K562 (cell line): ENCODE results near the gene DENND2A. TPM values are rescaled to one million over a fixed set of nuclear protein-coding genes. Genes with fewer than 3 reads are reported as not detected.

Source experiments
- ATAC-seq: fragments of 200-7000 bp; cut with Tn5 transposase; 3 replicates; pipeline ENCODE4 v1.9.1; 2020; ENCODE audit warnings: moderate library complexity
- BruUV-seq: library from RNA; stranded (reverse); fragments of 400-500 nt; replicated peaks from 2 replicates; lab custom pipeline; 2021; lab: Mats Ljungman, UMichigan
- CTCF ChIA-PET: fragments of 300-600 bp; formaldehyde crosslinking; extraction: SDS; loops from one replicate; lab custom pipeline; 2021; ENCODE audit warnings: low intra/inter-chr PET ratio; lab: Yijun Ruan, JAX
- POLR2A ChIA-PET: fragments of 300-600, 350-650 bp; sonication (Branson Sonifier 250); formaldehyde crosslinking; extraction: SDS; loops from one replicate; lab custom pipeline; 2021; ENCODE audit warnings: antibody characterized with exemption, inconsistent platforms; lab: Yijun Ruan, JAX
- DNase-seq, 4 experiments: peaks; one replicate each; pipeline versions ENCODE4 v3.0.0 to v3.0.0-alpha.2; 2011 to 2018; ENCODE audit warnings: low spot score in 3 of 4, mixed read lengths in 3 of 4; ENCODE audit errors: extremely low read depth in 1 of 4
- FAIRE-seq: peaks from 2 replicates; lab custom pipeline; 2011; peaks lifted over from hg19 to GRCh38; lab: Jason Lieb, UNC
- H2AFZ ChIP-seq: 2 replicates; pipeline ENCODE4 v1.6.0; 2011; ENCODE audit warnings: low read depth, low read length, control low read depth, inconsistent platforms
- H3K27ac ChIP-seq: fragments of 200-600 bp; 3 replicates; pipeline ENCODE4 v1.8.0; 2011; ENCODE audit warnings: low read depth, mild to moderate bottlenecking, control low read depth, inconsistent platforms, low read length, moderate library complexity, mixed read lengths; ENCODE audit errors: extremely low read depth
- H3K27me3 ChIP-seq, 2 experiments: fragments of 300-600 bp in 1 of 2; 2 replicates in 1 of 2; 3 replicates in 1 of 2; pipeline versions ENCODE4 v1.6.0 to v1.8.0; 2011; ENCODE audit warnings: inconsistent platforms in 2 of 2, low read length in 2 of 2, mild to moderate bottlenecking in 1 of 2, mixed read lengths in 1 of 2, moderate library complexity in 1 of 2; ENCODE audit not compliant: control insufficient read depth in 2 of 2, insufficient read depth in 2 of 2
- H3K36me3 ChIP-seq: fragments of 300-600 bp; 3 replicates; pipeline ENCODE4 v1.8.0; 2011; ENCODE audit warnings: mild to moderate bottlenecking, low read length, inconsistent platforms; ENCODE audit not compliant: control insufficient read depth, insufficient read depth
- H3K4me1 ChIP-seq, 2 experiments: fragments of 200-600 bp in 1 of 2; replicated peaks in 1 of 2; 2 replicates in 1 of 2; 3 replicates in 1 of 2; pipeline versions ENCODE4 v1.5.1 to v1.8.0; 2011; ENCODE audit warnings: inconsistent platforms in 2 of 2, low read length in 2 of 2, mild to moderate bottlenecking in 1 of 2, mixed read lengths in 1 of 2, moderate library complexity in 1 of 2; ENCODE audit not compliant: control insufficient read depth in 2 of 2, insufficient read depth in 2 of 2
- H3K4me2 ChIP-seq: 2 replicates; pipeline ENCODE4 v1.6.1; 2011; ENCODE audit warnings: low read length, control low read depth, inconsistent platforms, mixed read lengths; ENCODE audit not compliant: insufficient read depth
- H3K4me3 ChIP-seq: fragments of 200-600 bp; sonication (generic), shearing (Covaris generic); 2 replicates; pipeline ENCODE4 v1.5.1; 2016; ENCODE audit warnings: control low read depth, inconsistent platforms
- H3K79me2 ChIP-seq: fragments of 200-600 bp; 3 replicates; pipeline ENCODE4 v1.8.0; 2011; ENCODE audit warnings: low read length, inconsistent platforms; ENCODE audit not compliant: control insufficient read depth, insufficient read depth
- H3K9ac ChIP-seq, 2 experiments: 2 replicates each; pipeline versions ENCODE4 v1.6.0 to v1.6.1; 2011; ENCODE audit warnings: low read depth in 2 of 2, low read length in 2 of 2, control low read depth in 1 of 2, inconsistent platforms in 1 of 2, mild to moderate bottlenecking in 1 of 2, mixed read lengths in 1 of 2; ENCODE audit not compliant: insufficient read depth in 1 of 2
- H3K9me1 ChIP-seq: one replicate; pipeline ENCODE4 v1.6.0; 2011; ENCODE audit warnings: inconsistent platforms, mild to moderate bottlenecking, low read length, moderate library complexity; ENCODE audit not compliant: control insufficient read depth, insufficient read depth
- H3K9me3 ChIP-seq: replicated peaks from 2 replicates; pipeline ENCODE4 v1.5.1; 2011; ENCODE audit warnings: low read depth, low read length, inconsistent platforms; ENCODE audit not compliant: control insufficient read depth, insufficient read depth
- H4K20me1 ChIP-seq: replicated peaks from 2 replicates; pipeline ENCODE4 v1.6.1; 2011; ENCODE audit warnings: low read length, inconsistent platforms, mixed read lengths; ENCODE audit not compliant: control insufficient read depth, insufficient read depth
- CEBPB ChIP-seq: fragments of 450-650 bp; IDR thresholded peaks from 2 replicates; pipeline ENCODE4 v1.6.1; 2016; ENCODE audit warnings: missing genetic modification characterization, missing compliant biosample characterization
- JUND ChIP-seq, 2 experiments: IDR thresholded peaks; 2 replicates in 1 of 2; 3 replicates in 1 of 2; pipeline ENCODE4 v1.6.1; 2011; ENCODE audit warnings: borderline replicate concordance in 2 of 2, low read depth in 2 of 2, low read length in 2 of 2, improper control_type of control experiment in 1 of 2, missing biosample characterization in 1 of 2, missing genetic modification characterization in 1 of 2, missing genetic modification reagents in 1 of 2
- MNT ChIP-seq, 2 experiments: fragments of 450-650 bp; conservative IDR thresholded peaks; 2 replicates each; pipeline ENCODE4 v1.6.1; 2017; ENCODE audit warnings: mild to moderate bottlenecking in 2 of 2, moderate library complexity in 2 of 2
- PRDM10 ChIP-seq: fragments of 450-650 bp; IDR thresholded peaks from 2 replicates; pipeline ENCODE4 v1.6.1; 2018; ENCODE audit not compliant: partially characterized antibody
- SMARCA5 ChIP-seq: fragments of 450-650 bp; IDR thresholded peaks from 2 replicates; pipeline ENCODE4 v1.6.1; 2016
- THRAP3 ChIP-seq: fragments of 450-650 bp; IDR thresholded peaks from 2 replicates; pipeline ENCODE4 v1.6.1; 2016; ENCODE audit warnings: mild to moderate bottlenecking, inconsistent platforms, borderline replicate concordance
- ZFX ChIP-seq: sonication (generic); formaldehyde crosslinking; IDR thresholded peaks from 2 replicates; pipeline ENCODE4 v1.8.0; 2022; ENCODE audit warnings: mild to moderate bottlenecking, missing genetic modification reagents, moderate library complexity
- WGBS: fragments of 100-300 bp; shearing (Covaris generic); methylation state at CpG from one replicate; pipeline ENCODE4 v1.1.6; 2016; ENCODE audit warnings: low coverage, mixed read lengths; ENCODE audit not compliant: insufficient coverage; ENCODE audit errors: missing lambda C conversion rate; 5-methylcytosine and 5-hydroxymethylcytosine counted together
- in situ Hi-C: fragments of 300-500 bp; cut with MboI; formaldehyde crosslinking; loops from 4 replicates; pipeline ENCODE4 v1.15.0; 2018; ENCODE audit warnings: inconsistent platforms, mixed read lengths
- intact Hi-C: fragments of 100-400 bp; cut with micrococcal nuclease; formaldehyde crosslinking; loops from 2 replicates; pipeline ENCODE4 v1.14.2; 2022
- polyA plus RNA-seq, 8 experiments: library from polyadenylated mRNA; depleted of rRNA in 4 of 8; stranded (reverse) in 5 of 8; unstranded in 3 of 8; fragments of >200 nt; fragmentation: Nextera tagmentation in 2 of 8; fragmentation: Illumina TruSeq in 1 of 8; extraction: Ambion mirVana in 2 of 8; extraction: Trizol in 1 of 8; gene quantifications; 2 replicates each; pipeline versions ENCODE4 v1.2.1 to v1.2.3, GENCODE V29; 2011 to 2014; ENCODE audit warnings: inconsistent platforms in 1 of 8, missing spikeins in 1 of 8
- total RNA-seq, 7 experiments: library from RNA; depleted of rRNA in 6 of 7; stranded (reverse); fragments of >200 nt in 6 of 7; fragmentation: Illumina TruSeq in 2 of 7; extraction: Trizol in 2 of 7; gene quantifications; 2 replicates each; pipeline versions ENCODE4 v1.2.1 to v1.2.3, GENCODE V29; 2011 to 2021; ENCODE audit warnings: low replicate concordance in 1 of 7

DENND2A gene
- total and polyA plus RNA-seq, 9 of the 15 experiments (the other 6 are each of a cell fraction or from before 2014, with no cell fraction given) = not detected

GRCh38 chr7:140485500-140486265, 154.9 kb downstream of the DENND2A start (continued):
- TF ChIP-seq PRDM10 (no peak), MNT (conservative IDR thresholded peaks at IDR 0.05) (no peak)

GRCh38 chr7:140484951-140485499, 155.6 kb downstream of the DENND2A start:
- intact Hi-C loops = no loop called here
- no peak overlapping the region for H3K27ac ChIP-seq
- CTCF ChIA-PET = no interaction called here

More at GRCh38 chr7:140484951-140485499, 155.6 kb downstream of the DENND2A start:
- DNase-seq (no peak), FAIRE-seq (no peak), ATAC-seq (no peak)
- BruUV-seq = no TSS peak
- no peaks in the 10 kb centered on the region for H4K20me1 ChIP-seq
- no peaks in the 10 kb centered on the region for H3K27me3 ChIP-seq
- no peaks in the 10 kb centered on the region for H3K9me1 ChIP-seq
- in situ Hi-C loops = no loop called here
- H3K79me2 ChIP-seq = no peaks in the 10 kb centered on the region
- peaks cover 34 to 44% of the 10 kb centered on the region in 2 experiments for H3K4me1 ChIP-seq
- TF ChIP-seq JUND (IDR thresholded peaks at IDR 0.05; ENCODE audit: borderline replicate concordance, low read depth, low read length) (no peak), JUND (tag; IDR thresholded peaks at IDR 0.05; ENCODE audit: borderline replicate concordance, low read depth, low read length) (0 out of 3 replicates have a peak, but pooled peaks have one; percentile 2), SMARCA5 (peak; percentile 4; the same call in 1 of the 2 replicates), CEBPB (tag) (peak; percentile 42), THRAP3 (no peak), ZFX (CRISPR knock-in tag) (0 out of 2 replicates have a peak, but pooled peaks have one; percentile 24)
- no peak overlapping the region for H3K4me2 ChIP-seq
- H3K9ac ChIP-seq = no peak overlapping the region
- H3K4me3 ChIP-seq = no peak overlapping the region
- H2AFZ ChIP-seq = peak overlapping the region; percentile 43
- POLR2A ChIA-PET = interaction anchor here (5.7 kb wide), 1 partner anchor 7 kb away, joined by 44 read pairs; the partner anchor contains the start of gene MKRN1
- no peaks in the 10 kb centered on the region for H3K36me3 ChIP-seq
- H3K9me3 ChIP-seq = no peaks in the 10 kb centered on the region
- 46% methylated on average over 5 of the region's 5 CpGs for WGBS
